GM21786 (cell line): ENCODE data around the gene MYBPC2.

Experiments
- ATAC-seq: cut with Tn5 transposase; IDR thresholded peaks from one replicate; pipeline ENCODE4 v1.9.1; 2021; ENCODE audit not compliant: unreplicated experiment

Gene MYBPC2

GRCh38 chr19:50513746-50514345 lies 81.2 kb downstream of the MYBPC2 start, which contains the start of gene ASPDH:
ASPDH (minus strand) TSS chr19:50513913; CDS start chr19:50513823, 90 bp downstream.
- no peak for ATAC-seq

- ATAC-seq = no peak
Measured at GRCh38 chr19:50514346-50515167, 81.9 kb downstream of the MYBPC2 start.

- no peak for ATAC-seq
Measured at GRCh38 chr19:50515168-50515561, 82.5 kb downstream of the MYBPC2 start.
